Keratinocyte (primary cell): ENCODE results near the gene DPF3.

Source experiments
- CTCF ChIP-seq, 3 experiments: IDR thresholded peaks in 1 of 3; conservative IDR thresholded peaks in 1 of 3; optimal IDR thresholded peaks in 1 of 3; 2 replicates in 2 of 3; 3 replicates in 1 of 3; pipeline versions ENCODE3 to v1.5.1; 2011; ENCODE audit warnings: low read length in 3 of 3, mild to moderate bottlenecking in 3 of 3, moderate library complexity in 2 of 3, control low read depth in 1 of 3, inconsistent platforms in 1 of 3; ENCODE audit not compliant: insufficient read depth in 2 of 3; ENCODE audit errors: extremely low read depth in 1 of 3
- EZH2 ChIP-seq: IDR thresholded peaks from one replicate; pipeline ENCODE4 v1.6.1; 2012; ENCODE audit warnings: inconsistent platforms, mild to moderate bottlenecking, low read length, moderate library complexity

DNA sequence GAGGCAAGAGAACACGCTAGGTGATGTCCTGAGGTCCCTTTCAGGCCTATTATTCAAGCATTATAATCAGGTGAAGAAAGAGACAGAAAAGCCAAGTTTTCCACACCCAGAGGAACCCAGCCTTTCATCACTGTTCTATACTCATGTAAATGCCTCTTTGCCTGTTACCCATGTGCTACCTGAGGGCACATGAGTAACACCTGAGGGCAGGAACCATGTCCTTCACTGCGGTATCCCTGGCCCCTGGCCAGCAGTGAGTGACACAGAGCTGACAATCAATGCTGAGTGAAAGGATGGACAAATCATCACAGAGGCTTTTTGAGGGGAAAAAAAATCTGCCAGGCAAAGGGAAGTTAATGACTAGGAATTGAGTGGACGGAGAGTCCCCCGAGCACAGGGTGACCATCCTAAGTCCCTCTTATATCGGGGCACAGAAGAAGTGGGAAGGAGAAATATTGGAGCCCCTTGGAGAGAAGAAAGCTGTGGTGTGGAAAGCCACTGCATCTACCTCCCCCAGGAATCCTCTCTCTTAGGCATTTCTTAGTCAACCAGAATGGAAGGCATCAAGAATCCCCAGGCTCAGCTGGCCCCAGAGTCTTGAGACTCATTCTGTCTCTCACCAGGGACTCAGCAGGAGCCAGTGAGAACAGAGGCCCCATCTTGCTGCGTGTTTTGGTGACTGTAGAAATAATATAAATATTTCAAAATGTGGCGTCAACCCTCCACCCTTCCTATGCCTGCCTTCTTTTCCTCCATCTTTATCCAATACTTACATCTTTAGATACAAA is 212.9 kb downstream of the DPF3 start:
- TF ChIP-seq CTCF (optimal IDR thresholded peaks at IDR 0.05 in 1 of 3, IDR thresholded peaks at IDR 0.05 in 1 of 3, conservative IDR thresholded peaks at IDR 0.05 in 1 of 3; ENCODE audit: extremely low read depth in 1 of 3, insufficient read depth in 2 of 3, low read length in 3 of 3) (no peak), EZH2 (no peak)
